ENCODE data around the gene GRIN3A.
"Not testable (repeated sequence)": the region's sequence is repeated elsewhere in the genome, so short reads cannot be mapped to it uniquely, and the experiment has no call there.

The GRIN3A gene

GRCh38 chr9:101566904-101567724 is 171.3 kb downstream of the GRIN3A start:
- no peaks in the 10 kb centered on the region for H3K27me3 ChIP-seq
- DNase-seq: peak; percentile 35
- peak; percentile 66 for TF ChIP-seq CTCF (IDR thresholded peaks at IDR 0.05; ENCODE audit: low read depth, low read length)
- H3K9me3 ChIP-seq: no peaks in the 10 kb centered on the region
- H3K4me1 ChIP-seq: no peaks in the 10 kb centered on the region
- no peak overlapping the region for H3K4me3 ChIP-seq (ENCODE audit: low read depth, low read length)
- peaks cover 25% of the 10 kb centered on the region for H3K36me3 ChIP-seq

- peaks cover 44% of the 10 kb centered on the region for H3K36me3 ChIP-seq
- H3K27me3 ChIP-seq: no peaks in the 10 kb centered on the region
- TF ChIP-seq CTCF (IDR thresholded peaks at IDR 0.05; ENCODE audit: low read depth, low read length): no peak
- no peaks in the 10 kb centered on the region for H3K4me1 ChIP-seq
- no peaks in the 10 kb centered on the region for H3K9me3 ChIP-seq
- H3K4me3 ChIP-seq (ENCODE audit: low read depth, low read length): no peak overlapping the region
- no peak for DNase-seq
Measured at GRCh38 chr9:101564252-101564651, 174.2 kb downstream of the GRIN3A start.

- Histone ChIP-seq H3K36me3 (peaks cover 56% of the 10 kb centered on the region), H3K4me3 (ENCODE audit: low read depth, low read length) (no peak overlapping the region), H3K9me3 (no peaks in the 10 kb centered on the region), H3K4me1 (no peaks in the 10 kb centered on the region), H3K27me3 (no peaks in the 10 kb centered on the region)
- no peak for DNase-seq
- TF ChIP-seq CTCF (IDR thresholded peaks at IDR 0.05; ENCODE audit: low read depth, low read length): no peak
Measured at GRCh38 chr9:101562966-101563365, 175.5 kb downstream of the GRIN3A start.

- Histone ChIP-seq H3K9me3 (no peaks in the 10 kb centered on the region), H3K36me3 (peaks cover 57% of the 10 kb centered on the region), H3K27me3 (no peaks in the 10 kb centered on the region), H3K4me1 (no peaks in the 10 kb centered on the region), H3K4me3 (ENCODE audit: low read depth, low read length) (no peak overlapping the region)
- DNase-seq: no peak
- no peak for TF ChIP-seq CTCF (IDR thresholded peaks at IDR 0.05; ENCODE audit: low read depth, low read length)
Measured at GRCh38 chr9:101561740-101562139, 176.7 kb downstream of the GRIN3A start.

GRCh38 chr9:101549472-101550098 is 188.9 kb downstream of the GRIN3A start:
- H3K36me3 ChIP-seq: peaks cover 79% of the 10 kb centered on the region
- not testable (repeated sequence) for H3K9me3 ChIP-seq; H3K27me3 ChIP-seq; H3K4me1 ChIP-seq; H3K4me3 ChIP-seq (ENCODE audit: low read depth, low read length)
- DNase-seq: peak; percentile 20

GRCh38 chr9:101543098-101543735 is 195.2 kb downstream of the GRIN3A start:
- Histone ChIP-seq H3K36me3 (peaks cover 77% of the 10 kb centered on the region), H3K27me3 (no peaks in the 10 kb centered on the region), H3K4me1 (no peaks in the 10 kb centered on the region), H3K4me3 (ENCODE audit: low read depth, low read length) (no peak overlapping the region), H3K9me3 (no peaks in the 10 kb centered on the region)
- TF ChIP-seq CTCF (IDR thresholded peaks at IDR 0.05; ENCODE audit: low read depth, low read length): no peak
- no peak for DNase-seq

All from BE2C (cell line).